K562 (cell line): ENCODE measurements around the gene TULP1. TPM values are rescaled to one million over a fixed set of nuclear protein-coding genes. Genes with fewer than 3 reads are reported as not detected.

Source experiments
- DMBX1 ChIP-seq: fragments of 250-450 bp; sonication (Bioruptor Pico); IDR thresholded peaks from 2 replicates; pipeline ENCODE4 v1.8.0; 2022; ENCODE audit warnings: inconsistent platforms, mild to moderate bottlenecking, moderate library complexity, borderline replicate concordance
- DNMT1 ChIP-seq: fragments of 450-650 bp; IDR thresholded peaks from 2 replicates; pipeline ENCODE4 v1.6.1; 2016; ENCODE audit warnings: antibody characterized with exemption, mild to moderate bottlenecking
- DPF2 ChIP-seq: fragments of 450-650 bp; IDR thresholded peaks from 2 replicates; pipeline ENCODE4 v1.6.1; 2016
- ELF4 ChIP-seq: fragments of 450-650 bp; formaldehyde crosslinking; IDR thresholded peaks from 2 replicates; pipeline ENCODE4 v1.4.0; 2022; ENCODE audit warnings: missing genetic modification characterization
- MIER1 ChIP-seq: fragments of 450-650 bp; IDR thresholded peaks from 2 replicates; pipeline ENCODE4 v1.6.1; 2016; ENCODE audit warnings: antibody characterized with exemption, mild to moderate bottlenecking, low read depth
- NCOR1 ChIP-seq: fragments of 450-650 bp; IDR thresholded peaks from 2 replicates; pipeline ENCODE4 v1.6.1; 2016; ENCODE audit warnings: mild to moderate bottlenecking, moderate library complexity
- NFIX ChIP-seq: fragments of 250-450 bp; sonication (Bioruptor Pico); IDR thresholded peaks from 2 replicates; pipeline ENCODE4 v1.4.0; 2020; ENCODE audit warnings: low read depth, mild to moderate bottlenecking, moderate library complexity
- NFRKB ChIP-seq: fragments of 450-650 bp; IDR thresholded peaks from 2 replicates; pipeline ENCODE4 v1.6.1; 2016; ENCODE audit warnings: low read depth
- NR1H2 ChIP-seq: sonication (generic); formaldehyde crosslinking; IDR thresholded peaks from 2 replicates; pipeline ENCODE4 v1.4.0; 2020; ENCODE audit warnings: mild to moderate bottlenecking, missing genetic modification reagents
- ZC3H11A ChIP-seq: IDR thresholded peaks from 2 replicates; pipeline ENCODE4 v1.6.1; 2012; ENCODE audit warnings: low read depth, low read length, improper control_type of control experiment
- ZNF174 ChIP-seq: fragments of 250-450 bp; sonication (Bioruptor Pico); IDR thresholded peaks from 2 replicates; pipeline ENCODE4 v1.4.0; 2020; ENCODE audit warnings: mild to moderate bottlenecking
- polyA plus RNA-seq, 8 experiments: library from polyadenylated mRNA; depleted of rRNA in 4 of 8; stranded (reverse) in 5 of 8; unstranded in 3 of 8; fragments of >200 nt; fragmentation: Nextera tagmentation in 2 of 8; fragmentation: Illumina TruSeq in 1 of 8; extraction: Ambion mirVana in 2 of 8; extraction: Trizol in 1 of 8; gene quantifications; 2 replicates each; pipeline versions ENCODE4 v1.2.1 to v1.2.3, GENCODE V29; 2011 to 2014; ENCODE audit warnings: inconsistent platforms in 1 of 8, missing spikeins in 1 of 8
- total RNA-seq, 7 experiments: library from RNA; depleted of rRNA in 6 of 7; stranded (reverse); fragments of >200 nt in 6 of 7; fragmentation: Illumina TruSeq in 2 of 7; extraction: Trizol in 2 of 7; gene quantifications; 2 replicates each; pipeline versions ENCODE4 v1.2.1 to v1.2.3, GENCODE V29; 2011 to 2021; ENCODE audit warnings: low replicate concordance in 1 of 7
- TF ChIP-seq, protein P1 (sequence below), 3 experiments: fragments of 200-800 bp in 1 of 3; fragments of 250-450 bp in 1 of 3; fragments of 450-650 bp in 1 of 3; sonication (Bioruptor Pico) in 1 of 3; sonication (Bioruptor generic) in 1 of 3; formaldehyde crosslinking in 1 of 3; IDR thresholded peaks; 2 replicates each; pipeline versions ENCODE4 v1.6.1 to v1.8.0; 2016 to 2022; ENCODE audit warnings: mild to moderate bottlenecking in 2 of 3, missing genetic modification characterization in 2 of 3, missing compliant biosample characterization in 1 of 3, moderate library complexity in 1 of 3
- TF ChIP-seq, protein P2 (sequence below): sonication (generic); formaldehyde crosslinking; IDR thresholded peaks from 2 replicates; pipeline ENCODE4 v1.8.1; 2023; ENCODE audit warnings: missing genetic modification reagents, mild to moderate bottlenecking, borderline replicate concordance
- TF ChIP-seq, protein P3 (sequence below): fragments of 450-650 bp; IDR thresholded peaks from 2 replicates; pipeline ENCODE4 v1.6.1; 2018; ENCODE audit not compliant: partially characterized antibody

TULP1 gene
- total and polyA plus RNA-seq, 9 of the 15 experiments (the other 6 are each of a cell fraction or from before 2014, with no cell fraction given): 0.06 to 0.17 (median 0.09) TPM; not detected in 6

DNA sequence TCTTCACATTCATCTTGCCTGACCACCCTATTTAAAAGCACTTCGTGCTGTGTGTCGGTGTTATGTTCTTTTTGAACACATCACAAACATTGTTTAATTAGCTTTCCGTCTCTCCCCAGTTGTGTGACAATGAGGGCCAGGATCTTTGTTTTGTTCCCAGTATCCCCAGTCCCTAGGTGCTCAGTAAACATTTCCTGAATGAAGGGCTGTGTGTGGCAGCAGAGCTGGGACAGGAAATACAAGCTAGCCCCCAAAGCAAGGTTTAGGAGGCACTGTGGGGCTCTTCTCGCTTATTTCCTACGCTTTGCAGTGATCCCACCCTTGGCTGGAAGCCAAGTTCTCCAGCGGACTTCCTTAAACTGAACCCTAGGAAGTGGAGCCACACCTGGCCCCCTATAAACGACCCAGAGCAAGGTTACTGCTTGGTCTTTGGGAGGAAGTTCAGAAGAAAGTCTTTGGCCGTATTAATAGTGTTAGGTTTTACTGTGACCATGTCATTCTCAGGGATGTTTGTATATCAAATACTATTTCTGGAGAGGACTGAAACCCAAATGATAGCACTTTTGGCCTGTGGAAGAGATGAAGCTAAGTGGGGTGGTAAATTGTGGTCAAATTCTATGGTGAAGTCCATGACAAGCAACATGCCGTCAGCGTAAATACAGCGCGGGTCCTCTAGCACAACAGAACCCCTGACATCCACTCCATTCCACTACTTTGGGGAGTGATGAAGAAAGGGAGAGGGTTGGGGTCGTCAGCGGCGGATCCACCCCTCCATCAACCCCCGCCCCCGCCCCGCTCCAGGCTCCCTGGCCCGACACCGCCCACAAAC lies 61.1 kb downstream of the TULP1 start (continued):
- TF ChIP-seq NFIX (CRISPR knock-in tag) (peak; percentile 74; the same call in 1 of the 2 replicates), DPF2 (no peak; the same call in 1 of the 2 replicates), NCOR1 (no peak), NR1H2 (CRISPR knock-in tag) (no peak), MIER1 (no peak), ZNF174 (no peak), DMBX1 (CRISPR knock-in tag) (no peak), DNMT1 (no peak), NFRKB (no peak), ELF4 (no peak), ZC3H11A (no peak)
- TF ChIP-seq, protein P1, sequence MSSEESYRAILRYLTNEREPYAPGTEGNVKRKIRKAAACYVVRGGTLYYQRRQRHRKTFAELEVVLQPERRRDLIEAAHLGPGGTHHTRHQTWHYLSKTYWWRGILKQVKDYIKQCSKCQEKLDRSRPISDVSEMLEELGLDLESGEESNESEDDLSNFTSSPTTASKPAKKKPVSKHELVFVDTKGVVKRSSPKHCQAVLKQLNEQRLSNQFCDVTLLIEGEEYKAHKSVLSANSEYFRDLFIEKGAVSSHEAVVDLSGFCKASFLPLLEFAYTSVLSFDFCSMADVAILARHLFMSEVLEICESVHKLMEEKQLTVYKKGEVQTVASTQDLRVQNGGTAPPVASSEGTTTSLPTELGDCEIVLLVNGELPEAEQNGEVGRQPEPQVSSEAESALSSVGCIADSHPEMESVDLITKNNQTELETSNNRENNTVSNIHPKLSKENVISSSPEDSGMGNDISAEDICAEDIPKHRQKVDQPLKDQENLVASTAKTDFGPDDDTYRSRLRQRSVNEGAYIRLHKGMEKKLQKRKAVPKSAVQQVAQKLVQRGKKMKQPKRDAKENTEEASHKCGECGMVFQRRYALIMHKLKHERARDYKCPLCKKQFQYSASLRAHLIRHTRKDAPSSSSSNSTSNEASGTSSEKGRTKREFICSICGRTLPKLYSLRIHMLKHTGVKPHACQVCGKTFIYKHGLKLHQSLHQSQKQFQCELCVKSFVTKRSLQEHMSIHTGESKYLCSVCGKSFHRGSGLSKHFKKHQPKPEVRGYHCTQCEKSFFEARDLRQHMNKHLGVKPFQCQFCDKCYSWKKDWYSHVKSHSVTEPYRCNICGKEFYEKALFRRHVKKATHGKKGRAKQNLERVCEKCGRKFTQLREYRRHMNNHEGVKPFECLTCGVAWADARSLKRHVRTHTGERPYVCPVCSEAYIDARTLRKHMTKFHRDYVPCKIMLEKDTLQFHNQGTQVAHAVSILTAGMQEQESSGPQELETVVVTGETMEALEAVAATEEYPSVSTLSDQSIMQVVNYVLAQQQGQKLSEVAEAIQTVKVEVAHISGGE (CRISPR knock-in tag; IDR thresholded peaks at IDR 0.05): 0 out of 6 replicates have a peak, but pooled peaks of 1 of the 3 experiments have one; percentile 4
- TF ChIP-seq, protein P2, sequence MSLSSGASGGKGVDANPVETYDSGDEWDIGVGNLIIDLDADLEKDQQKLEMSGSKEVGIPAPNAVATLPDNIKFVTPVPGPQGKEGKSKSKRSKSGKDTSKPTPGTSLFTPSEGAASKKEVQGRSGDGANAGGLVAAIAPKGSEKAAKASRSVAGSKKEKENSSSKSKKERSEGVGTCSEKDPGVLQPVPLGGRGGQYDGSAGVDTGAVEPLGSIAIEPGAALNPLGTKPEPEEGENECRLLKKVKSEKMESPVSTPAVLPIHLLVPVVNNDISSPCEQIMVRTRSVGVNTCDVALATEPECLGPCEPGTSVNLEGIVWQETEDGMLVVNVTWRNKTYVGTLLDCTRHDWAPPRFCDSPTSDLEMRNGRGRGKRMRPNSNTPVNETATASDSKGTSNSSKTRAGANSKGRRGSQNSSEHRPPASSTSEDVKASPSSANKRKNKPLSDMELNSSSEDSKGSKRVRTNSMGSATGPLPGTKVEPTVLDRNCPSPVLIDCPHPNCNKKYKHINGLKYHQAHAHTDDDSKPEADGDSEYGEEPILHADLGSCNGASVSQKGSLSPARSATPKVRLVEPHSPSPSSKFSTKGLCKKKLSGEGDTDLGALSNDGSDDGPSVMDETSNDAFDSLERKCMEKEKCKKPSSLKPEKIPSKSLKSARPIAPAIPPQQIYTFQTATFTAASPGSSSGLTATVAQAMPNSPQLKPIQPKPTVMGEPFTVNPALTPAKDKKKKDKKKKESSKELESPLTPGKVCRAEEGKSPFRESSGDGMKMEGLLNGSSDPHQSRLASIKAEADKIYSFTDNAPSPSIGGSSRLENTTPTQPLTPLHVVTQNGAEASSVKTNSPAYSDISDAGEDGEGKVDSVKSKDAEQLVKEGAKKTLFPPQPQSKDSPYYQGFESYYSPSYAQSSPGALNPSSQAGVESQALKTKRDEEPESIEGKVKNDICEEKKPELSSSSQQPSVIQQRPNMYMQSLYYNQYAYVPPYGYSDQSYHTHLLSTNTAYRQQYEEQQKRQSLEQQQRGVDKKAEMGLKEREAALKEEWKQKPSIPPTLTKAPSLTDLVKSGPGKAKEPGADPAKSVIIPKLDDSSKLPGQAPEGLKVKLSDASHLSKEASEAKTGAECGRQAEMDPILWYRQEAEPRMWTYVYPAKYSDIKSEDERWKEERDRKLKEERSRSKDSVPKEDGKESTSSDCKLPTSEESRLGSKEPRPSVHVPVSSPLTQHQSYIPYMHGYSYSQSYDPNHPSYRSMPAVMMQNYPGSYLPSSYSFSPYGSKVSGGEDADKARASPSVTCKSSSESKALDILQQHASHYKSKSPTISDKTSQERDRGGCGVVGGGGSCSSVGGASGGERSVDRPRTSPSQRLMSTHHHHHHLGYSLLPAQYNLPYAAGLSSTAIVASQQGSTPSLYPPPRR (CRISPR knock-in tag): no peak
- TF ChIP-seq, protein P3, sequence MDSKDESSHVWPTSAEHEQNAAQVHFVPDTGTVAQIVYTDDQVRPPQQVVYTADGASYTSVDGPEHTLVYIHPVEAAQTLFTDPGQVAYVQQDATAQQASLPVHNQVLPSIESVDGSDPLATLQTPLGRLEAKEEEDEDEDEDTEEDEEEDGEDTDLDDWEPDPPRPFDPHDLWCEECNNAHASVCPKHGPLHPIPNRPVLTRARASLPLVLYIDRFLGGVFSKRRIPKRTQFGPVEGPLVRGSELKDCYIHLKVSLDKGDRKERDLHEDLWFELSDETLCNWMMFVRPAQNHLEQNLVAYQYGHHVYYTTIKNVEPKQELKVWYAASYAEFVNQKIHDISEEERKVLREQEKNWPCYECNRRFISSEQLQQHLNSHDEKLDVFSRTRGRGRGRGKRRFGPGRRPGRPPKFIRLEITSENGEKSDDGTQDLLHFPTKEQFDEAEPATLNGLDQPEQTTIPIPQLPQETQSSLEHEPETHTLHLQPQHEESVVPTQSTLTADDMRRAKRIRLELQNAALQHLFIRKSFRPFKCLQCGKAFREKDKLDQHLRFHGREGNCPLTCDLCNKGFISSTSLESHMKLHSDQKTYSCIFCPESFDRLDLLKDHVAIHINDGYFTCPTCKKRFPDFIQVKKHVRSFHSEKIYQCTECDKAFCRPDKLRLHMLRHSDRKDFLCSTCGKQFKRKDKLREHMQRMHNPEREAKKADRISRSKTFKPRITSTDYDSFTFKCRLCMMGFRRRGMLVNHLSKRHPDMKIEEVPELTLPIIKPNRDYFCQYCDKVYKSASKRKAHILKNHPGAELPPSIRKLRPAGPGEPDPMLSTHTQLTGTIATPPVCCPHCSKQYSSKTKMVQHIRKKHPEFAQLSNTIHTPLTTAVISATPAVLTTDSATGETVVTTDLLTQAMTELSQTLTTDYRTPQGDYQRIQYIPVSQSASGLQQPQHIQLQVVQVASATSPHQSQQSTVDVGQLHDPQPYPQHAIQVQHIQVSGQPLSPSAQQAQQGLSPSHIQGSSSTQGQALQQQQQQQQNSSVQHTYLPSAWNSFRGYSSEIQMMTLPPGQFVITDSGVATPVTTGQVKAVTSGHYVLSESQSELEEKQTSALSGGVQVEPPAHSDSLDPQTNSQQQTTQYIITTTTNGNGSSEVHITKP: peak; percentile 55
